ENCODE measurements around the gene TRPM3.

DNA sequence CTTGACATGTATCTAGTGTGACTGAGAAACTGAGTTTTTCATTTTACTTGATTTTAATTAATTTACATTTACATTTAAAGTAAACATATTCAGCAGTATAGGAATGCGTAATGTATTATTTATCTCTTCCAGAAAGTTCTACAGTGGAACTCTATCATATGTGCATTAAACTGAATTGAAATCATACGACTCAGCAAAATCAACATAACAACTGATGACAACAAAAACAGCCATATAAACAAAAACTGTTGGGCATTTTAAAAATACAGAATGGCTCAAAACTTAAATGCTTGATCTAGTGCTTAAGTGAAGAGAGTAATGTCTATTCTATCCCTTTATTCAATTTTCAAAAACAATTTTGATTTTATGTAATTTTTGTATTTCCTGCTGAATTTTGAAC is 134.4 kb downstream of the TRPM3 start:
- TF ChIP-seq, protein P1, sequence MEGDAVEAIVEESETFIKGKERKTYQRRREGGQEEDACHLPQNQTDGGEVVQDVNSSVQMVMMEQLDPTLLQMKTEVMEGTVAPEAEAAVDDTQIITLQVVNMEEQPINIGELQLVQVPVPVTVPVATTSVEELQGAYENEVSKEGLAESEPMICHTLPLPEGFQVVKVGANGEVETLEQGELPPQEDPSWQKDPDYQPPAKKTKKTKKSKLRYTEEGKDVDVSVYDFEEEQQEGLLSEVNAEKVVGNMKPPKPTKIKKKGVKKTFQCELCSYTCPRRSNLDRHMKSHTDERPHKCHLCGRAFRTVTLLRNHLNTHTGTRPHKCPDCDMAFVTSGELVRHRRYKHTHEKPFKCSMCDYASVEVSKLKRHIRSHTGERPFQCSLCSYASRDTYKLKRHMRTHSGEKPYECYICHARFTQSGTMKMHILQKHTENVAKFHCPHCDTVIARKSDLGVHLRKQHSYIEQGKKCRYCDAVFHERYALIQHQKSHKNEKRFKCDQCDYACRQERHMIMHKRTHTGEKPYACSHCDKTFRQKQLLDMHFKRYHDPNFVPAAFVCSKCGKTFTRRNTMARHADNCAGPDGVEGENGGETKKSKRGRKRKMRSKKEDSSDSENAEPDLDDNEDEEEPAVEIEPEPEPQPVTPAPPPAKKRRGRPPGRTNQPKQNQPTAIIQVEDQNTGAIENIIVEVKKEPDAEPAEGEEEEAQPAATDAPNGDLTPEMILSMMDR (IDR thresholded peaks at IDR 0.05), result no peak
- TF ChIP-seq POLR2A (IDR thresholded peaks at IDR 0.05), result no peak
